Measurements from ENCODE around the gene ACTL7B. TPM values are rescaled to one million over a fixed set of nuclear protein-coding genes. Genes with fewer than 3 reads are reported as not detected.

Gene ACTL7B
- total and polyA plus RNA-seq, 10 of the 15 experiments (the other 5 are each of a cell fraction or from before 2014, with no cell fraction given): not detected

GRCh38 chr9:108863891-108864290, 8.1 kb upstream of the ACTL7B start (continued):
- no peak for TF ChIP-seq ZZZ3 (IDR thresholded peaks at IDR 0.05; ENCODE audit: control insufficient read depth, insufficient read length, low read depth)
- no peak for TF ChIP-seq BCL11A (IDR thresholded peaks at IDR 0.05; ENCODE audit: low read depth, low read length)

DNA sequence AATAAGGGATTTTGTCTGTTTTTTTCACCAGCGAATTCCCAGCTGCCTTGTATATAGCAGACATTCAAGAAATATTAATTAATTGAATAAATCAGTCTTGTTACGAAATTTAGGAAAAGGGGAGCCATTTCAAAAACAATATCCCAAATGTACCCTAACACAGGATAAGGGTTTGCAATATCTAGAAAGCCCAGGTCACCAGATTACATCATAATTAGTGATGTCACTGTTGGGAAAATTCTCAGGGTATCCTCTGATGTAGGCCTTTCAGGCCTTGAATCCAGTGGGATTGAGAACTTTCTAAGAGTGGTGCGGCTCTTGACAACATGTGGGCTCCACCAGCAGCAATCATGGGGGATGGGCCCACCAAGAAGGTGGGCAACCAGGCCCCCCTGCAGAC, 6.2 kb upstream of the ACTL7B start, which contains the start of gene ACTL7A:
Gene ACTL7A, plus strand, starts transcription at position 270 of the 400 bp plus-strand sequence. Its CDS starts 57 bp downstream, at position 327.
- Histone ChIP-seq H3K27ac (ENCODE audit: control insufficient read depth, insufficient read depth) (no peak within 1 kb of the TSS), H3K4me2 (ENCODE audit: control insufficient read depth, insufficient read depth) (no peak within 1 kb of the TSS), H3K79me2 (ENCODE audit: control insufficient read depth, insufficient read depth, low read length) (no peaks in the 10 kb centered on the region), H3K27me3 (replicated peaks in 1 of 2; ENCODE audit: control insufficient read depth in 2 of 2, insufficient read depth in 2 of 2, low read length in 1 of 2) (no peaks in the 10 kb centered on the region), H3K4me1 (ENCODE audit: control insufficient read depth, insufficient read depth, low read length) (no peaks in the 10 kb centered on the region), H3K9me3 (replicated peaks; ENCODE audit: control insufficient read depth, insufficient read depth, low read length) (no peaks in the 10 kb centered on the region), H3K36me3 (ENCODE audit: control insufficient read depth in 2 of 2, insufficient read depth in 2 of 2, low read length in 1 of 2) (no peaks in the 10 kb centered on the region), H3K4me3 (no peak within 1 kb of the TSS), H4K20me1 (ENCODE audit: control insufficient read depth, insufficient read depth) (no peaks in the 10 kb centered on the region), H3K9ac (ENCODE audit: control insufficient read depth, insufficient read depth, low read length) (no peak within 1 kb of the TSS), H2AFZ (ENCODE audit: control insufficient read depth, low read depth, low read length) (no peak within 1 kb of the TSS)
- ChIA-PET SMC1A (ENCODE audit: uncharacterized antibody, unreplicated experiment) (interaction anchor here (0.6 kb wide), 1 partner anchor 182 kb away, joined by 3 read pairs; no protein-coding TSS in a partner anchor), CTCF (no interaction called here), RAD21 (ENCODE audit: unreplicated experiment) (no interaction called here), POLR2A (no interaction called here)
- intact Hi-C loops (cut with micrococcal nuclease; ENCODE audit: unreplicated experiment): no loop called here
- FAIRE-seq: no peak
- DNase-seq (ENCODE audit: low read depth, low spot score): no peak
- TF ChIP-seq LARP7 (IDR thresholded peaks at IDR 0.05): no peak
- no peak for TF ChIP-seq IRF4 (IDR thresholded peaks at IDR 0.05; ENCODE audit: low read depth, low read length)
- TF ChIP-seq GABPA (IDR thresholded peaks at IDR 0.05; ENCODE audit: low read depth): no peak
- TF ChIP-seq ZBED1 (IDR thresholded peaks at IDR 0.05; ENCODE audit: borderline replicate concordance): no peak
- no peak for TF ChIP-seq IRF5 (IDR thresholded peaks at IDR 0.05; ENCODE audit: borderline replicate concordance)
- no peak for TF ChIP-seq MYB (IDR thresholded peaks at IDR 0.05; ENCODE audit: borderline replicate concordance, low read depth, low read length)
- TF ChIP-seq BCL11A (IDR thresholded peaks at IDR 0.05; ENCODE audit: low read depth, low read length): no peak
- TF ChIP-seq SRF (IDR thresholded peaks at IDR 0.05; ENCODE audit: low read depth in 2 of 2, low read length in 2 of 2): no peak
- no peak for TF ChIP-seq IKZF1 (conservative IDR thresholded peaks at IDR 0.05)
- no TSS peak for BruUV-seq (replicated peaks)
- ATAC-seq: no peak
- in situ Hi-C loops (cut with MboI): no loop called here
- 69% methylated on average over 3 of the region's 3 CpGs for WGBS (ENCODE audit: insufficient coverage, insufficient replicate concordance, low lambda C conversion rate, missing lambda C conversion rate)
